GM18498 (cell line): ENCODE measurements around the gene RSPRY1.

Experiments
- ATAC-seq: cut with Tn5 transposase; IDR thresholded peaks from one replicate; pipeline ENCODE4 v1.9.1; 2021; ENCODE audit warnings: mild to moderate bottlenecking, moderate library complexity; ENCODE audit not compliant: unreplicated experiment

Gene RSPRY1

GRCh38 chr16:57216968-57217367, 30.8 kb downstream of the RSPRY1 start:
- no peak for ATAC-seq

GRCh38 chr16:57223057-57223456, 36.9 kb downstream of the RSPRY1 start:
- no peak for ATAC-seq

GRCh38 chr16:57224651-57225335, 38.7 kb downstream of the RSPRY1 start:
- ATAC-seq, result no peak

GRCh38 chr16:57225978-57226377, 39.8 kb downstream of the RSPRY1 start:
- ATAC-seq, result no peak

- ATAC-seq, result no peak
Measured at GRCh38 chr16:57226701-57227621, 40.8 kb downstream of the RSPRY1 start.

- ATAC-seq, result no peak
Measured at GRCh38 chr16:57229079-57229478, 43.0 kb downstream of the RSPRY1 start.

GRCh38 chr16:57231821-57232350, 45.8 kb downstream of the RSPRY1 start:
- no peak for ATAC-seq

- ATAC-seq, result no peak
Measured at GRCh38 chr16:57233944-57234706, 48.0 kb downstream of the RSPRY1 start.

GRCh38 chr16:57234707-57235092, 48.6 kb downstream of the RSPRY1 start:
- ATAC-seq, result no peak

- no peak for ATAC-seq
Measured at GRCh38 chr16:57235128-57236021, 49.2 kb downstream of the RSPRY1 start.

- ATAC-seq, result no peak
Measured at GRCh38 chr16:57236022-57236350, 49.9 kb downstream of the RSPRY1 start.

- no peak for ATAC-seq
Measured at GRCh38 chr16:57238682-57239081, 52.6 kb downstream of the RSPRY1 start.

- no peak for ATAC-seq
Measured at GRCh38 chr16:57239107-57239506, 53.0 kb downstream of the RSPRY1 start.

- ATAC-seq, result no peak
Measured at GRCh38 chr16:57240851-57241250, 54.7 kb downstream of the RSPRY1 start.

GRCh38 chr16:57242650-57243049, 56.5 kb downstream of the RSPRY1 start:
- ATAC-seq, result no peak

GRCh38 chr16:57244463-57244766, 58.3 kb downstream of the RSPRY1 start:
- peak; percentile 24 for ATAC-seq

- ATAC-seq, result peak; percentile 94
Measured at GRCh38 chr16:57244767-57245471, 58.8 kb downstream of the RSPRY1 start, which contains the start of gene ARL2BP. Gene ARL2BP (plus strand): TSS chr16:57245259. CDS start chr16:57245368, 109 bp downstream.

GRCh38 chr16:57245472-57246113, 59.5 kb downstream of the RSPRY1 start:
- ATAC-seq, result peak; percentile 26

- ATAC-seq, result no peak
Measured at GRCh38 chr16:57251352-57251751, 65.2 kb downstream of the RSPRY1 start.
